KMS-11 (cell line): ENCODE results near the gene TPO.

Source experiments
- H2AFZ ChIP-seq: fragments of 200-600 bp; sonication (generic); 2 replicates; pipeline ENCODE4 v1.6.1; 2016; ENCODE audit warnings: antibody characterized with exemption, mixed run types, low read depth
- H3K27ac ChIP-seq: fragments of 200-600 bp; sonication (generic); 2 replicates; pipeline ENCODE4 v1.6.1; 2016; ENCODE audit warnings: mild to moderate bottlenecking, mixed run types
- H3K27me3 ChIP-seq: fragments of 200-600 bp; sonication (generic); 2 replicates; pipeline ENCODE4 v1.6.1; 2017; ENCODE audit warnings: mild to moderate bottlenecking, low read depth, mixed run types, moderate library complexity; ENCODE audit not compliant: insufficient read depth
- H3K36me3 ChIP-seq: fragments of 200-600 bp; sonication (generic); 2 replicates; pipeline ENCODE4 v1.6.1; 2017; ENCODE audit warnings: mild to moderate bottlenecking, mixed run types; ENCODE audit not compliant: insufficient read depth
- H3K4me1 ChIP-seq: fragments of 200-600 bp; sonication (generic); 2 replicates; pipeline ENCODE4 v1.6.1; 2016; ENCODE audit warnings: mild to moderate bottlenecking, low read depth, mixed run types; ENCODE audit not compliant: poor library complexity, severe bottlenecking
- H3K4me2 ChIP-seq: fragments of 200-600 bp; sonication (generic); 2 replicates; pipeline ENCODE4 v1.7.0; 2016; ENCODE audit warnings: mild to moderate bottlenecking, mixed run types
- H3K4me3 ChIP-seq: fragments of 200-600 bp; sonication (generic); IDR thresholded peaks from 2 replicates; pipeline ENCODE4 v1.6.1; 2017; ENCODE audit warnings: low read depth, low read length, mixed read lengths; ENCODE audit not compliant: insufficient read depth
- H3K79me2 ChIP-seq: fragments of 200-600 bp; sonication (generic); 2 replicates; pipeline ENCODE4 v1.6.1; 2016; ENCODE audit warnings: low read depth, mixed run types; ENCODE audit not compliant: insufficient read depth
- H3K9ac ChIP-seq: fragments of 200-600 bp; sonication (generic); 2 replicates; pipeline ENCODE4 v1.6.1; 2016; ENCODE audit warnings: mild to moderate bottlenecking, mixed run types
- H4K20me1 ChIP-seq: fragments of 200-600 bp; sonication (generic); 2 replicates; pipeline ENCODE4 v1.6.1; 2016; ENCODE audit warnings: mild to moderate bottlenecking, mixed run types; ENCODE audit not compliant: insufficient read depth
- TF ChIP-seq, protein P1 (sequence below): fragments of 200-600 bp; sonication (generic); conservative IDR thresholded peaks from 2 replicates; pipeline ENCODE4 v1.6.1; 2017; ENCODE audit warnings: low read depth, mild to moderate bottlenecking, antibody characterized with exemption, low read length, moderate library complexity, mixed read lengths

Gene TPO

DNA sequence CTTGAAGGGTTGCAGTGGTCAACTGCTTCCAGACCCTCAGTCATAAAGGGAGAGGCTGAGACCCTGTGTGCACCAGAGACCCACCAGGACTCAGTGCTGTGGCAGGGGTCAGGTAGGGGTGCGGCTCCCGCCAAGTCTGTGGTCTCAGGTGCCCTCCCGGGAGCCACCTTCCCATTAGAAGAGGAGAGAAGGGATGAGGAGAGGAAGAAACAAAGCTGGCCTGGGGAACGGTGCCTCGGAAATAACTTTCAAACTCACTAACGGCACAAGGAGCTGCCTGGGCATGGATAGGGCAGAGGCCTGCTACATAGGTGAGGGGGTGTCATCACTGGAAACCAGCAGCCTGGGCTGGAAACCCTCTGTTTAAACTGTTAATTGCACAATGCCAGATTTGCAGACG lies 84.9 kb downstream of the TPO start:
- H4K20me1 ChIP-seq: no peaks in the 10 kb centered on the region
- TF ChIP-seq, protein P1, sequence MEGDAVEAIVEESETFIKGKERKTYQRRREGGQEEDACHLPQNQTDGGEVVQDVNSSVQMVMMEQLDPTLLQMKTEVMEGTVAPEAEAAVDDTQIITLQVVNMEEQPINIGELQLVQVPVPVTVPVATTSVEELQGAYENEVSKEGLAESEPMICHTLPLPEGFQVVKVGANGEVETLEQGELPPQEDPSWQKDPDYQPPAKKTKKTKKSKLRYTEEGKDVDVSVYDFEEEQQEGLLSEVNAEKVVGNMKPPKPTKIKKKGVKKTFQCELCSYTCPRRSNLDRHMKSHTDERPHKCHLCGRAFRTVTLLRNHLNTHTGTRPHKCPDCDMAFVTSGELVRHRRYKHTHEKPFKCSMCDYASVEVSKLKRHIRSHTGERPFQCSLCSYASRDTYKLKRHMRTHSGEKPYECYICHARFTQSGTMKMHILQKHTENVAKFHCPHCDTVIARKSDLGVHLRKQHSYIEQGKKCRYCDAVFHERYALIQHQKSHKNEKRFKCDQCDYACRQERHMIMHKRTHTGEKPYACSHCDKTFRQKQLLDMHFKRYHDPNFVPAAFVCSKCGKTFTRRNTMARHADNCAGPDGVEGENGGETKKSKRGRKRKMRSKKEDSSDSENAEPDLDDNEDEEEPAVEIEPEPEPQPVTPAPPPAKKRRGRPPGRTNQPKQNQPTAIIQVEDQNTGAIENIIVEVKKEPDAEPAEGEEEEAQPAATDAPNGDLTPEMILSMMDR: no peak
- no peak overlapping the region for H3K9ac ChIP-seq
- H3K27me3 ChIP-seq: no peaks in the 10 kb centered on the region
- no peak overlapping the region for H2AFZ ChIP-seq
- no peak overlapping the region for H3K4me3 ChIP-seq
- H3K27ac ChIP-seq: no peak overlapping the region
- no peaks in the 10 kb centered on the region for H3K36me3 ChIP-seq
- H3K4me1 ChIP-seq: no peaks in the 10 kb centered on the region
- H3K4me2 ChIP-seq: no peak overlapping the region
- H3K79me2 ChIP-seq: no peaks in the 10 kb centered on the region

DNA sequence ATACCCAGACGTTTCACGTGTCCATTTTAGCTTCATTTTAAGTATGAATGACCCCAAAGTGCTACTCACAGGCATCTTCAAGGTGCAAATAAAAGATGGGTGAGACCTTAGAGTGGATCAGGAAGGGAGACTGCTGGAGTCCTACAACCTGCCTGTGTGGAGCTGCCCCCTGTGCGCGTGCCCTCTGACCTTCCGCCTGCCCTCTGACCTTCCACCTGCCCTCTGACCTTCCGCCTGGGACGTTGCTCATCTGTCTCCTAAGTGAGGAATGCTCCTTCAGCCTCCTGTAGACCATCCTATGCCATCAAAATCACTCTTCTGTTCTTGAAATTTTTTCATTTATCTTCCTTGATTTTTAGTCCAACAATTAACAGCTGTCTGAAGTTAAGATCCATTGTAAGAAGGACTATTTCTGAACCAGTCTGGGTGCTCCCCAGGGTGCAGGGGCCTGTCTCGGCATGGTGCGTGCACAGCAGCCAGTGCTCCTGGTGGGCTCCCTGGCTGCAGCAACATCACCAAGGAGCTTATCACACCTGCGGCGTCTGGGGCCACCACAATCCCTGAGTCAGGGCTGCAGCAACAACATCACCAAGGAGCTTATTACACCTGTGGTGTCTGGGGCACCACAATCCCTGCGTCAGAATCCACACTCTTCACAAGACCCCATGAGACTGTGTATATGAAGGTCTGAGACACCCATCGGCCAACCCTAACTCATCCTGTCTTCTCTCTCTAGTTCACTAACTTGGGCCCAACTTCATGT lies 86.0 kb downstream of the TPO start:
- no peak overlapping the region for H2AFZ ChIP-seq
- H3K9ac ChIP-seq: no peak overlapping the region
- H3K4me3 ChIP-seq: no peak overlapping the region
- H3K4me2 ChIP-seq: no peak overlapping the region
- no peaks in the 10 kb centered on the region for H4K20me1 ChIP-seq
- H3K36me3 ChIP-seq: no peaks in the 10 kb centered on the region
- H3K27ac ChIP-seq: no peak overlapping the region
- TF ChIP-seq, protein P1: no peak
- no peaks in the 10 kb centered on the region for H3K79me2 ChIP-seq
- H3K4me1 ChIP-seq: no peaks in the 10 kb centered on the region
- H3K27me3 ChIP-seq: no peaks in the 10 kb centered on the region

DNA sequence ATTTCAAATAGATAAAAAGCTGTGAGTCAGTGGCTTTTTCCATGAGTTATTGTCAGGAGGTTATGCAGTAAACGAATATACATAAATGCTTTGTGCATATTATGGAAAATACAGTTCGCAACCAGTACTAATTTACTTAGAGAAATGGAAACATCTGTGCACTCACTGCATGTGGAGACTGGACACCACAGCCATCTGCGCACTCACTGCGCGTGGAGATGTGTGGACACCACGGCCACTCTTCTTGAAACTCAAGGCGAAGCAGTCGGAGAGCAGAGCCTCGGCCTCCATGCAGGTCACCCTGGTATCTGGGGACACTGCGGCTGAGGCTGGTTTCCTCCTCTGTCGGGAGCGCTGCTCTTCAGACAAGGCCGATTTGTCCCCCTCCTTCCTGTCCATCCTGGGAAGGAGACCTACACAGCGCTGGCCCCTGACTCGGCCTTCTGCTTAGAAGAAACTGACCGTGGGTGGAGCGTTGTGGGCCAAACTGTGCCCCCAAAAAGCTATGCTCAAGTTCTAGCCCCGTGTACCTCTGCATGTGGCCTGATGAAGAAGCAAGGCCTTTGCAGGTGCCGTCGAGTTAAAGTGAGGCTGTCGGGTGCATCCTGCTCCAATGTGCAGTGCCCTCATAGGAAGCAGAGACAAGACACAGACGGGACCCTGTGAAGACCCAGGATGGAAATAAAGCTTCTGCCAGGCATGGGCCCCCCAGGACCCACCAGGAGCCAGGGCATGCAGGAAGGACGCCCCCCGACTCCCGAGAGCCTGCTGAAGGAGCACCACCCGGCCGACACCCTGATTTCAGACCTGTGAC lies 88.0 kb downstream of the TPO start:
- no peaks in the 10 kb centered on the region for H3K79me2 ChIP-seq
- H3K36me3 ChIP-seq: no peaks in the 10 kb centered on the region
- no peak overlapping the region for H3K4me3 ChIP-seq
- H3K9ac ChIP-seq: no peak overlapping the region
- no peak overlapping the region for H3K27ac ChIP-seq
- no peak overlapping the region for H3K4me2 ChIP-seq
- H3K27me3 ChIP-seq: no peaks in the 10 kb centered on the region
- H2AFZ ChIP-seq: no peak overlapping the region
- H3K4me1 ChIP-seq: no peaks in the 10 kb centered on the region
- TF ChIP-seq, protein P1: no peak
- no peaks in the 10 kb centered on the region for H4K20me1 ChIP-seq

DNA sequence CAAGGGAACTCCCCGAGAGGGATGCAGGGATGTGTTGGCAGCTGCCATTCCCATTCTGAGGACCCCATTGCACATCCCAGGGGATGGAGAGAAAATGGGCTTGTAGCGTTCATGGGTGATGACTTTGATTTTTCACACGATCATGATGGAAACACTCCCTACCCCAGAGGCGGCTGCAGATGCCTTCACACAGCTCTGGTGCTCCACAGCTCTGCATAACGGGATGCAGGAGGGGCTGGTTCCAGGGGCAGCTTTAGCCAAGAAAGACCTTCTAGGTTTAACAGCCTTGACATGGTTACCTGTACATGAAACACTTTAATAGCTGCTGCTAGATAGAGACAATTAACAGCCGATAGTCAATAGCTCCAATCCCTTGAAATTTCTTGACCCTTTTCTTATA lies 88.7 kb downstream of the TPO start:
- Histone ChIP-seq H3K27ac (no peak overlapping the region), H4K20me1 (no peaks in the 10 kb centered on the region), H3K9ac (no peak overlapping the region), H3K27me3 (no peaks in the 10 kb centered on the region), H3K4me1 (no peaks in the 10 kb centered on the region), H3K79me2 (no peaks in the 10 kb centered on the region), H3K4me3 (no peak overlapping the region), H3K4me2 (no peak overlapping the region), H2AFZ (no peak overlapping the region), H3K36me3 (no peaks in the 10 kb centered on the region)
- TF ChIP-seq, protein P1: no peak
